ENCODE measurements around the gene SLC39A9. TPM values are rescaled to one million over a fixed set of nuclear protein-coding genes. Genes with fewer than 3 reads are reported as not detected.
"Not testable (repeated sequence)": the region's sequence is repeated elsewhere in the genome, so short reads cannot be mapped to it uniquely, and the experiment has no call there.

The SLC39A9 gene
- total RNA-seq, 1 donor from 2014 or later: 17.2 TPM

GRCh38 chr14:69405762-69406161, 7.3 kb downstream of the SLC39A9 start:
- intact Hi-C loops (cut with micrococcal nuclease): no loop called here
- no peak for DNase-seq
- no peaks in the 10 kb centered on the region for H3K27me3 ChIP-seq (ENCODE audit: low read depth)
- no peaks in the 10 kb centered on the region for H3K9me3 ChIP-seq (replicated peaks)
- no peak overlapping the region for H3K27ac ChIP-seq (replicated peaks)
- H3K36me3 ChIP-seq: peaks cover 7% of the 10 kb centered on the region
- no peak overlapping the region for H3K4me3 ChIP-seq
- peaks cover 24% of the 10 kb centered on the region for H3K4me1 ChIP-seq
- no peak for TF ChIP-seq CTCF (IDR thresholded peaks at IDR 0.05; ENCODE audit: borderline replicate concordance)

- TF ChIP-seq CTCF (IDR thresholded peaks at IDR 0.05; ENCODE audit: borderline replicate concordance): no peak
- Histone ChIP-seq H3K4me1 (peaks cover 6% of the 10 kb centered on the region), H3K36me3 (peaks cover 7% of the 10 kb centered on the region), H3K27ac (replicated peaks) (no peak overlapping the region), H3K4me3 (no peak overlapping the region), H3K9me3 (replicated peaks) (no peaks in the 10 kb centered on the region), H3K27me3 (ENCODE audit: low read depth) (no peaks in the 10 kb centered on the region)
- intact Hi-C loops (cut with micrococcal nuclease): no loop called here
- DNase-seq: no peak
Measured at GRCh38 chr14:69408331-69408960, 10.0 kb downstream of the SLC39A9 start.

GRCh38 chr14:69413483-69413882, 15.0 kb downstream of the SLC39A9 start:
- no peak overlapping the region for H3K4me3 ChIP-seq
- H3K4me1 ChIP-seq: no peaks in the 10 kb centered on the region
- intact Hi-C loops (cut with micrococcal nuclease): no loop called here
- no peak for DNase-seq
- no peaks in the 10 kb centered on the region for H3K36me3 ChIP-seq
- peaks cover 8% of the 10 kb centered on the region for H3K9me3 ChIP-seq (replicated peaks)
- no peak for TF ChIP-seq CTCF (IDR thresholded peaks at IDR 0.05; ENCODE audit: borderline replicate concordance)
- no peaks in the 10 kb centered on the region for H3K27me3 ChIP-seq (ENCODE audit: low read depth)
- no peak overlapping the region for H3K27ac ChIP-seq (replicated peaks)

- H3K36me3 ChIP-seq; H3K4me1 ChIP-seq; DNase-seq; H3K27ac ChIP-seq (replicated peaks); H3K27me3 ChIP-seq (ENCODE audit: low read depth); H3K9me3 ChIP-seq (replicated peaks); intact Hi-C loops (cut with micrococcal nuclease); H3K4me3 ChIP-seq: not testable (repeated sequence)
Measured at GRCh38 chr14:69416087-69416486, 17.6 kb downstream of the SLC39A9 start.

GRCh38 chr14:69423279-69423678, 24.8 kb downstream of the SLC39A9 start:
- H3K9me3 ChIP-seq (replicated peaks): no peaks in the 10 kb centered on the region
- intact Hi-C loops (cut with micrococcal nuclease): no loop called here
- H3K27ac ChIP-seq (replicated peaks): no peak overlapping the region
- peaks cover 7% of the 10 kb centered on the region for H3K4me1 ChIP-seq
- no peaks in the 10 kb centered on the region for H3K27me3 ChIP-seq (ENCODE audit: low read depth)
- no peak overlapping the region for H3K4me3 ChIP-seq
- peaks cover 25% of the 10 kb centered on the region for H3K36me3 ChIP-seq
- TF ChIP-seq CTCF (IDR thresholded peaks at IDR 0.05; ENCODE audit: borderline replicate concordance): no peak
- DNase-seq: no peak

GRCh38 chr14:69424149-69424923, 25.8 kb downstream of the SLC39A9 start:
- H3K36me3 ChIP-seq: peaks cover 29% of the 10 kb centered on the region
- H3K9me3 ChIP-seq (replicated peaks): no peaks in the 10 kb centered on the region
- H3K4me1 ChIP-seq: peaks cover 7% of the 10 kb centered on the region
- no peaks in the 10 kb centered on the region for H3K27me3 ChIP-seq (ENCODE audit: low read depth)
- intact Hi-C loops (cut with micrococcal nuclease): no loop called here
- no peak overlapping the region for H3K4me3 ChIP-seq
- TF ChIP-seq CTCF (IDR thresholded peaks at IDR 0.05; ENCODE audit: borderline replicate concordance): no peak
- H3K27ac ChIP-seq (replicated peaks): no peak overlapping the region
- no peak for DNase-seq
